CD4-positive, alpha-beta T cell treated with Interleukin-10 for 1 hour (primary cell): ENCODE results near the gene ARID5B.

ENCODE experiments used
- DNase-seq: peaks from one replicate; pipeline ENCODE4 v3.0.0-alpha.2; 2020

ARID5B gene

DNA sequence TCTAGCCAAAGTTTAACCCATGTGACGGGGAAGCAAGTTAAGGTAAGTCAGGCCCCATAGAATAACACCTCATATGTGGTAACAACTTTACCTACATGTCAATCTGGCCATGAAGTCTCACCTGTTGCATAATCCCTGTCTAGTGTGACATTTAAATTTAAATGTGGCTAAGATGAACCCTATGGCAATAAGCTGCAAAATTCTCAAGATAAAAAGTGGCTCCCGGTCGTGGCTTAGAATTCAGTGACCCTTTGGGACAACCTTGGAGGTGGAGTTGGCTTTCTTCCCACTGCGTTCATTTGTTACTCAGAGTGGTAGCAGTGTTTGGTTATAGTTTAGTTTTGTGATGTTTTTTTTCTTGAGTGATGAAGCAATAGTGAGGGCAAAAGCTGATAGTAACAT, 90.6 kb downstream of the ARID5B start:
- DNase-seq, result peak; percentile 35

DNA sequence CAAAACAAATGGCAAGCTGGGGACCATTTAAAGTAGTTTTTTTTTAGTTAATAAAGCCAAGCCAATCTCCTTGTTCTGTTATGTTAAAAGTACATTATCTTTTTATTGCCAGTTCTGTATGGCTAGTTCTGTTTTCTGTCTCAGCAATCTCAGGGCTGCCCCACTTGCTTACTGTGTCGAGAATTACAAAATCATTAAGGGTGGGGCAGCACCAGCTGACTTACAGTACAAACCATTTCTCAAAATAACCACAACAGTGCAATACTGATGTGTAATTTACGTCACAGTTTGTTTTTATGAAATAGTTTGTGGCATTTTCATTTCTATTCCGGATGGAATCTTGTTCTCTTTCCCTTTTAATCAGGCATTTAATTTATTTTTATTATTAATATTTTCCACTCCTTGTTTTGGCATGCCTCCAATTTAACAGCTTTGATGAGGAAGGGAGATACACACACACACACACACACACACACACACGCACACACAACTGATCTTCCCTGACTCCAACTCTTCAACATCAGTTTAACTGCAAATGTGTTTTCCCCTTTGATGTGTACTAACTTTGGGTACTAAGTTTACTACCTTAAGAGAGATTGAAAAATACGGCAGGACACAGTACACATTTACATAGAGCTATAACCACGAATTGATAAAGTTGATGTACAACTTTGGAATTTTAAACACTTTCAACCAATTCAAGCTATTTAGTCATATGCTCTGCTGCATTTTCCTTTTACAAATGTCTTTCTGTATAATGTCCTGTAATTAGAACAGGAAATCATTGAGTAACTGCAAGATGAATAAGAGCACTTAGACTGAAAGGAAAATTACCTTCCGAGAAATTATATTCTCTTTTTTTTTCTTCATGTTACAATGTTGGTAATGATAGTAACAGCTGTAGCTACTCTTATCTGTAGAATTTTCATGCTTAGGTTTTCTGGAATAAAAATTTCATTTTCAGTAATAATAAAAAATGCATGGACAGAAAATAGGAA, 91.5 kb downstream of the ARID5B start:
- peak; percentile 89 for DNase-seq

DNA sequence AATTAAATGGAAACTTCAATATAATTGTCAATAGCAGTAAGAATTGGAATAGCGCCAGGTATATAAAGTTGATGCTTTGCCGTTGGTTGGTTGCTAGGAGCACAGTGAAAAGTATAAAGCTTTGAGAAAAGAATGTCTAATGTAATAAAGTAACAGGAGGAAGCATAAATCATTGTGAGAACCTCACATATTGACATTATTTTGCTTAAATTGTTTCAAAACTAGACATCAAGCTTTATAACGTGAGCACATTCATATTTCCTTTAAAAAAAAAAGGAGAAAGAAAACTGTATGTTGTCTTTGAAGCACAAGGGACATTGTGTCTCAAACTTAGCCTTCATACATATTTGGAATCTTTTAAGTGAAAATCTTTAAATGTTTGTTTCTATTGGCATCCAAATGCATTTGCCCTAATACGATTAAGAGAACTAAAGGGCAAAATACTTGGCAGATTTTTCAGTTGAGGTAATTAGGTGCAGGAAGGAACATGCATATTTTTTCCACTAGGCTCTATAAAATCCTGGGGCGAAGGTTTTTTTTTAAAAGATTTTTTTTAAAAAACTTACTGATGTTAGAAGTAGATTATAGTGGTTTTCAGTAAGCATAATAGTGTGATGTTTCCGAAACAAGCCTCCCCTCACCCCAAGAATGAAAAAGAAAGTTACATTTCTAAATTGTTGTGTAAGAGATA, 92.4 kb downstream of the ARID5B start:
- peak; percentile 62 for DNase-seq

DNA sequence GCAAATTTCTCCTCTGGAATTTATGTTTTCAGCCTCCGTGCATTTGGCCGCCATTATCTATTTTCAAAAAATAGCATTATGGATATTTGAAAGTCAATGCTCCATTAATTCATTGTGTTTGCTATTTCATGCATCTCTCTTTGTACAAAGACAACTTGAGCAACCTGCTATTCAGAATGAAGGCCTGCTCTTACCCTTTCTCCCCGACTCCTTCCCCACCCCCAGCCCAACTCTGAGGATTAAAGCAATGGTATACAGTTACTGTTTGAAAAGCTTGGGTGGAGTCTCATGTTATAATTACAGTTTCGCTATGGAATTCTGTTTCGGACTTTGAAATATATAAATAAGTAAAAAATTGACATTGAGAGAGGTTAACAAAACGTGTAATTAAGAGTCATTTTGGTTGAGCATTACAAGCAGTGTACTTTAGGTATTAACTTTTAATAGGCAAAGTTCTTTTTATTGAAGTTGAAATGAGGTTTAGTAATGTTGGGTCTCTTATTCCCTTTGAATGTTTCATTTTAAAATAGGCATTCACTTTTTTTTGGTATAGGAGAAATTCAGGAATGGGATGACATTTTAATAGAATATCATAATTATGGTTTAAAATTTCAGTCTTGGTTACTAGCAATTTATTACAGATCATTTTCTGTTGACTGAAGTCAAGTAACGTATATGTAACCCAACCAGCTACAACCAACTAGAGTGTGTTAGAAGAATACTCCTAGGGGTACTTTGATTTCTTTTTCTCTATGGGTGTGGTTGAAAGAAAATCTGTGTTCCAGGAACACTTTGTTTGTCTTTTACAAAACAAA, 93.1 kb downstream of the ARID5B start:
- no peak for DNase-seq

DNA sequence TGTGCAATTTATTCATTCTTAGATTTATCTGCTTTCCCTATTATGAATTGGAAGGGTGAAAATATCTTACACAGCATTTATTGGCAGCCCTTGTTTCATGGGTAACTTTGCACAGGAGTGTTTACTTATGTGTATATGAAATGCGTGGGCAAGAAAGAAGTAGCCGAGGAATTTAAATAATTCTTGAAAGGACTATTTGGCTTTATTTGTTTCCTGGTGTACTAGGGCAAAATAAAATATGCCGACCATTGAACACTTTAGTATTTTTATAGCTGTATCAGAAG, 93.7 kb downstream of the ARID5B start:
- no peak for DNase-seq

DNA sequence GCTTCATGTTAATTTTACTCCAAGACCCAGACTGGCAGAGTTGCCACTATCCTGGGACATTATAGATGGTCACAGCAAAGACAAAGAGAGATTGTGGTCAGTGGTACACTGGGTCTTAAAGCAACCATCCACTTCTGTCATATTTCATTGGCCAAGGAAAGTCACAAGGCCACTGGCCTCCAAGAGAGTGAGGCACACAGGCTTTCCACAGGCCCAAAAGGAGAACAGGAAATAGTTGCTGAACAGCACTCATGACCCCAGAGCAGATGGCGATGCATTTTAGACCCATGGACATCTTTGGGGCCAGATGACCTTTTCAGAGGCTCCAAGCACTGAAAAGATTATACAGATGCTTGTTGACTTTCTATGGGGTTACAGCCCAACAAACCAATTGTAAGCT, 97.4 kb downstream of the ARID5B start:
- no peak for DNase-seq

DNA sequence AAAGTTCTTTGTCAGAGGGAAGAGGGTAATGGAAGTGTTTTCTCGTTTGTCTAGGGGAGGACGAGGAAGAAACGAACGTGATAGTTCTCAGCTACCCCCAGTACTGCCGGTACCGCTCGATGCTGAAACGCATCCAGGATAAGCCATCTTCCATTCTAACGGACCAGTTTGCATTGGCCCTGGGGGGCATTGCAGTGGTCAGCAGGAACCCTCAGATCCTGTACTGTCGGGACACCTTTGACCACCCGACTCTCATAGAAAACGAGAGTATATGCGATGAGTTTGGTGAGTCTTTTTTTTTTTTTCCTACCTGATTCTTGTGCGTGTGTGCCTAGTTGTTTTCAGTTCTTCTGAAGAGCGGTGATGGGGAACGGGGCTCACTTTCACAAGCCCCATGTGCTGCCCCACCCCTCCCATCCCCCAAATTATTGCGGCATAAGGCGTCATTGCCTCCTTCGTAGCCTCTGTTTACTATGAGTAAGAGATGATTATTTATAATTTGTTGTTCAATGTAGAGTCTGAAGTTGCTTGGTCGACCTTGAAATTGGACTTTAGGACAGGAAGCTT, 98.6 kb downstream of the ARID5B start:
- no peak for DNase-seq

DNA sequence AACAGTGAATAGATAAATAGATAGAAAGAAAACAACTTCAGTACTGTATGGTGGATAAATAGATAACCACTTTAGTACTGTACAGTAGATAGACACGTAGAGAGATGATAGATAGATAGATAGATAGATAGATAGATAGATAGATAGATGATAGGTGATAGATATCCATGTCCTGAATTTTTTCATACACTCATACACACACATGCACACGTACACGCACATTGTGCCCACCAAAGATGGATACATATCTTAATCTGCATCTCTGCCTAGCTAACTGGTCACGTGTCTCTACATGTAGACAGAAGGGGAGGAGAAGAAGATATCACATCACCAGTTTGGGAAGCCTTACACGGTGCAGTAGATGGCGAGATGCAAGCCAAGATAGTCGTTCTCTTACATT, 99.2 kb downstream of the ARID5B start:
- DNase-seq, result no peak

DNA sequence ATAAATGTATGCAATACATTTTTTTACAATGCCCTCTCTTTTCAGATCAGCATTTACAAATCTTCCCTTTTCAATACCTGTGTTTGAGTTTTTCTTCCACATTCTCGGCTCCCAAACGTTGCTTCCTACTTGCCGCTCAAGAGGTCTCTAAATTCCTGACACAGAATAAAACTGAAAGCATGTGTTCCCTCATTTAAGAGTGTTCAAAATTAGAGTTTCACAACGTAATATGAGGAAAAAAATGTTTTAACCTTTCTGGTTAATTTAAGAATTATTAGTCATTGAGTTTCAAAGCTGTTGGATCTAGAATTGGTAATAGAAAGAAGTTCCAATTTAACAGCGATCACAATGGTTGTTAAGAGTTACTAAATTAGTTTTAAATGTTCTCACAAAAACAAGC, 100.4 kb downstream of the ARID5B start:
- no peak for DNase-seq

DNA sequence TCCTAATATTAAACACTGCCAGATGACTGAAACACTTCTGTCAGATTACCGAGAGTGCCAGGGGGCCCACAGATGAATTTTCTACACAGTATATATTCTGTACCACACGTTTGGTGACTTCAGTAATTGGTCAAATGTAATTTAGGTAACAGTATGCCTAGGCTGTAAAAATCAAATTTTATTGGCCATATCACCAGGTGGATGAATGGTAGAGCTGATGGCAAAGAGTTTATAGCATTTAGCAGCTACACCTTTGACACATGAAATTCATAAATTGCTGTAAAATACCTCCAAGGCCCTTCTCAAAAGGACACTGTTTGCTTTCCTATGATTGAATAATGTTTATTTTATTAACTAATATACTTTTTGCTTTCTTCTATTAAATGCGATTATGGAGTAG, 101.3 kb downstream of the ARID5B start:
- DNase-seq, result no peak

DNA sequence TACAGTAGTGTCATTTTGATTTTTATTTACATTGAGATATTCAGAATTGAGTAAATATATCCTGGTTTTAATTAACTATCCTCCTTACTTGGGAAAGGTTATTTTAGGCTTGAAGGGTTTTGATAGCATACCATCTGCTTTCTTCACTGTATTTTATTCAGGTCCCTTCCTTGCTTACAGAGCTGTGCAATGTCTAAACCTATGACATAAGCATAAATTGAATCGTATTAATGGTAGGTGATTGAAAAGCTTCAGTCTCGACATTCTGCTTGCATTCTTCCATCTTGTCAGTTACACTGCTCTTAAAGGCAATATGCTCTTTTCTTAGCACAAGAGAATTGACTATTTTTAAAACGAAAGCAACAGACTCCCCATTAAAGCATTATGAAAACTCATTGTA, 102.5 kb downstream of the ARID5B start:
- DNase-seq, result no peak

DNA sequence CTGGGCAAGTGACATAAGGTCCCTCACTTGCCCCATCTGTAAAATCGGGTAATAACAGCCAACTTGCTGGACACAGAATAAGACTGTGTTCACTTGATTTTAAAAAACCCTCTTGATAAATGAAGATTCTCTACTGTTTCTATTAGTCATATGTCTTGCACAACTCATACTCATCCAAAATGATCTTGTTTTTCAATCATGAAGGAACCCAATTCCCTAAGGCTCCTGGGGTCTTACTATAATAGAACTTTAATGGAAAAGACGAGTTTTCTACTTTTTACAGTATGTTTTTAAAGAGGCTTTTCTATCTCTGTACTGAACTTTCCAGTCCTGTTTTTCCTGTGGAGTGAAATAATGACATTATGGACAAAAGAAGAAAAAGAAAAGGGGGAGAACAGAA, 103.8 kb downstream of the ARID5B start:
- DNase-seq, result no peak

DNA sequence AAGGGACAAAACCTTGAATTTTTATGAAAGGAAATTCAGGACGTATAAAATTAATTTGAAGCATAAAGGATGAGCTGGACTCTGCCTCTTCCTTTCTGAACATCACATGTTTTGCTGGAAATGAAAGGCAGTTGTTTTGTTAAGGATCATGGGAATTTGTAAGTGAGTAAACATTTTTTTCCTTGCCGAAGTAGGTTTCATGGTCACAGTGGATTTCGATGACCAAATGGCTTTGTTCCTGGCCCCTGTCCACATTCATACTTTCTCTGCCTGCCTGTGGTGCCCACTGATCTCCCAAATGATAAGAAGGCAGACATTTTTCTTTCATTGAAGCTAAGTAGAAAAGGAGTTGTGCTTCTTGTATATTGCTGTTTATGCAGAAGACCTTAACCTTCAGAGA, 104.2 kb downstream of the ARID5B start:
- DNase-seq, result no peak

DNA sequence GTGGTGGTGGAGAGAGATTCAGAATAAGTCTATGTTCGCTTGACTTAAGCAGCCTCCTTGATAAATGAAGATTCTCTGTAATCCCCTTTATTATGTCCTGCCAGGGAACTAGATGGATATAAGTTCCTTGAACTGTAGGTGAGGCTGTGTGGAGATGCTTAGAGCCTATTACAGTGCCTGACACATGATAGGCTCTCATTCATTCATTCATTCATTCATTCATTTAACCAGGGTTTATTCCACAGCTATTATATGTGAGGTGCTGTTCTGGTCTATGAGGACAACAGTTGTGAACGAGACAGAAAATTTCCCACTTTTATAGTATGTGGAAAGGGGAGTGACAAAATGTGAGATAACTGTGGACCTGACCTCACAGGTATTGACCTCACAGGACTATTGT, 105.6 kb downstream of the ARID5B start:
- no peak for DNase-seq

DNA sequence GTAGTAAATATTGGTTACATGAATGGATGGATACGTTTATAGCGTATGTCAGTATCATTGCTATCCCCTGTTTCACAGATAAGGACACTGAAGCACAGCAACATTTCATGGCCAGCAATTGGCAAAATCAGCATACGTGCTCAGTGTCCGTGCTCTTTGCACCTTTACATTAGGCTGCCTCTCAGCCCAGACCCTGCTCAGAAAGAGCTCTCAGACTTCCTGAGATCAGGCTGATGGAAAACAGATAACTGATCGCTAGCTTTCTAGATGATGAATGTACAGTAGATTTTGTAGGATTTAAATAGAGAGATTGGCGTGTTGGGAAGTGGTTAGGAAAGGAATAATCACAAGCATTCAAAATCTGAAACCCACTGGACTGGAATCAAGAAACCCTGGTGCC, 106.7 kb downstream of the ARID5B start:
- DNase-seq, result no peak

DNA sequence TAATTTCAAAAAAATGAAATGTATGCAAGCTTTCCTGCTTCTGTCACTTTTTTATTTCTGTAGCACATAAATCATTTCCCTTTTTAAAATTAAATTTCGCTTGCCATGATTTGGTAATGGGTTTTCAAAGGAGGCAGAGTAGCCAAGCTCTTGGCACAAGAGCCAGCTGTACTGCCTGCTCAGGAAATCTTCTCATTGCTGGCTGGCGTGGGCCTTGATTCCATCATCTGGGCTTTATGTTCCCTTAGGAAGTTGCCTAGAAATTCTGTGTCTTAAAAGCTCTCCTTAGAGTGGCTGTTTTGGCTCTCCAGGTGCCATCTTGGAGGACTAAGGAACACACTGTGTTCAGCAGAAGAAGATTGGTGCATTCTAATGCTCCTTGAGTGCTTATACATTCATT, 107.4 kb downstream of the ARID5B start:
- no peak for DNase-seq

DNA sequence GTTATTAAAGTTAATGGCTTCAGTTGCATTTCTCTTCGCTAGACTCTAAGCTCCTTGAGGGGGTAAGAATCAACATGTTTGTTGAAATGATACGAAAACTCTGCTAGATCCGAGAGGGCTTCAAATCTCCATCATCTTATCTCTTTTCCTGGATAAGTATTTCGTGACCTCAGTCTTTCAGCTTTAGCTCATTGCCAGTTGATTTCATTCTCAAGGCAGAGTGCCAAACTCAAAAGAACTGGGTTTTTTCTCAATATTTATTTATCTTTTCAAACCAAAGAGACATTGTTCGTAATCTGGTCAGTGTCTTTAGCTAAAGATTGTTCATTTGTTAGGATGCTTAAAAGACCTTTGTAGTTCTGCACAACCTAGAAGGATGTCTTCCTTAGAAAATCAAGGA, 108.9 kb downstream of the ARID5B start:
- no peak for DNase-seq

DNA sequence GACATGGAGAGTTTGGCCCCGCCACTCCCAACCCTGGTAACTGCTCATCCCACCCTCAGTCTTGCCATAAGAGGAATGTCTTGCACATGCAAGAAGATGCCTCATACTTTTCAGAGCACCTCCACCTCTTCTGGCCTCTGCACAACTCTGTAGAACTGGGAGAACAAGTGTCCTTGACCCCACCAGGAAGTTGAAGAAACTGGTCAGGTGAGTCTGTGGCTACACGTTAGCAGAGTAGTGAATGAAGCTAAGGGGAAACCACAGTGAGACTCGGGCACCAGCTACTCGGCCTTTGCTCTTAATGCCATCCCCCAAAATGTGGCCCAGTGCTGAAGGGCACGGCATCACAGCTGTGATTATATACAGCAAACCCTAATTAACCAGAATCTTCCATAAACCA, 110.1 kb downstream of the ARID5B start:
- DNase-seq, result no peak

DNA sequence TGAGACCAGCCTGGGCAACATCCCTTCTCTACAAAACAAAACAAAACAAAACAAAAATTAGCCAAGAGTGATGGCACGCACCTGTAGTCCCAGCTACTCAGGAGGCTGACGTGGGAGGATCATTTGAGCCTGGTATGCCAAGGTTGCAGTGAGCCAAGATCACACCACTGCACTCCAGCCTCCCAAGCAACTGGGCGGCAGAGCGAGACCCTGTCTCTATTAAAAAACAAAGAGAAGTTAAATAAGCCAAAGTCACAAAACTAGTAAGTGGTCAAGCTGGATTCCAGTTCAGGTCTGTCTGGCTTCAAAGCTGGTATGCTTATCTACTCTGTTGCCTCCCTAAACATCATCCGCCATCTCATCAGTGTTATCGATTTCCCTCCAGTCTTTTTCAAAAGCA, 110.8 kb downstream of the ARID5B start:
- DNase-seq, result no peak

DNA sequence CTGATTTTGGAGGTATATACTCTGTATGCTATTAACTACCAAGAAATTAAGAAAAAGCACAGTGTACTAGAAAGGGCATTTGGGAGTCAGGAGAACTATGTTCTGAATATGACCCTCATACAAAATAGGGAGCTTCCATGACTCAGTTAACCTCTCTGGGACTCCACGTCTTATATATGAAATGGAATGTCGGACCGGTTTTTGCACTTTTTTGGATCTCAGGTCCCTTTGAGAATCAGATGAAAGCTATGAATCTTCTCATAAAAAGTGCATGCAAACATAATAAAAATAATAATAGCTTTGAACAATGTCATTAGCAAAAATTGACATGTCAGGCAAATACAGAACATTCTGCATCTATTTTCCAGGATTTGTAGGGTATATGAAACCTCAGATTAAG, 113.0 kb downstream of the ARID5B start:
- DNase-seq, result no peak

DNA sequence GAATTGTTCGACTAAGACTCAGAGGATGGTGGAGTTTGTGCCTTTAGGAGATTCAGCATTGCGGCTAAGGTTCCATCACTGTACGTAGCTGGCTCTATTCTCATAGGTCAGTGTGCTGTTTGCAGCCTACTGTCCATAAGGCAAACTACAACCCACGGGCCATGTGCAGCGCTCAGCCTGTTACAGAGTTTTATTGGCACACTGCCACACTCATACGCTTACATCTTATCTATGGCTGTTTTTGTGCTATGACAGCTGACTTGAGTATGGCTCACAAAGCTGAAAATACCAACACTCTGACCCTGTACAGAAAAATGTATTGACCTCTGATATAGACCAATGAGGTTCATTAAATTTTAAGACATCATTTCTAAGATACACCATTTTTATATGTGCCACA, 114.5 kb downstream of the ARID5B start:
- no peak for DNase-seq

DNA sequence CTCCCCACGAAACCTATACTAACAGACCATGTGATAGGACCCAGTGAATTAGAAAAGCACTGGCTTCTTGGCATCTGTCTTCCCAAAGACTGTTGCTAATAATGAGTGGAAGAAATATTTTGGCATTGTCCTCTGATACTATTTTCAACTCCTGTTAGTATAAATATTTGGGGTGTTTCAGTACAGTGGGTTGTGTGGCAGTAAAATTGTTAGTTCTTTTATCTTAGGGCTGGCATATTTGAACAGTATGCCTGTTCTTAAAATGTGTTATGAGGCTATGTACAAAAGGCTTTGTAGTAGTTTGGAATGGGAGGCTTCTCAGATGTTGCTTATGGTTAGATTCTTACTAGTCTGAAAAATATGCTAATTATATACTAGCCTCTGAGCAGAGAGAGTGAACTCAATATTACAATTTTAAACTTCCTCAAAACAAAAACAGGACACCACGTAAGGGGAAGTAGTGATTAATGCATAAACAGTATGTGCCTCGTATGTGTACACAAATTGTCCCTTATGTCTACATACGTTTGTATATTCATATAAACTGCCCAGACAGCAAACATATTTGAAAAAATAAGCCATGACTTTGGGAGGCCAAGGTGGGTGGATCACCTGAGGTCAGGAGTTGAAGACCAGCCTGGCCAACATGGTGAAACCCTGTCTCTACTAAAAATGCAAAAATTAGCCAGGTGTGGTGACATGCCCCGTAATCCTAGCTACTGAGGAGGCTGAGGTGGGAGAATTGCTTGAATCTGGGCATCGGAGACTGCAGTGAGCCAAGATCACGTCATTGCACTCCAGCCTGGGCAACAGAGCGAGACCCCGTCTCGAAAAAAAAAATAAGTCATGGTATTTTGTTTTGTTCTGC, 115.4 kb downstream of the ARID5B start:
- DNase-seq, result peak; percentile 16
